Measurements from ENCODE around the gene NPY2R.

DNA sequence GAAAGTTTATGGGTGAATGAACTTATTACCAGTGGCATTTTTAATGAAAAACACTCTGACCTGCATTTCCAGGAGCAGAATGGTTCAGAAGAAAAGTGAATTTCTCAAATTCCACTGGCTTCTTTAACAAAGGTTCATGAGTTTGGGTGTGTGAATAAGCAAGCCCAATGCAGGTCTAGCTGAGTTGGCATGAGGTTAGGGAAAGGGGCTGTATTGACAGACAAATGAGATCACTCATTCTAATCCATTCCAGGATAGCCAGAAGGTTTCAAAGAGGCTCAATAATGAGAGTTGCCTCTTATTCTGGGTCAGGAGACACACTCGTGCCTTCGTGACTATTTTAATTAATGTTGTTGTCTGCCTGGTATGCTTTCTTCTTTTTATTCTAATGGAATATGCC lies 43.7 kb upstream of the NPY2R start:
- no peak for TF ChIP-seq POLR2AphosphoS5 (IDR thresholded peaks at IDR 0.05)
- TF ChIP-seq, protein P1, sequence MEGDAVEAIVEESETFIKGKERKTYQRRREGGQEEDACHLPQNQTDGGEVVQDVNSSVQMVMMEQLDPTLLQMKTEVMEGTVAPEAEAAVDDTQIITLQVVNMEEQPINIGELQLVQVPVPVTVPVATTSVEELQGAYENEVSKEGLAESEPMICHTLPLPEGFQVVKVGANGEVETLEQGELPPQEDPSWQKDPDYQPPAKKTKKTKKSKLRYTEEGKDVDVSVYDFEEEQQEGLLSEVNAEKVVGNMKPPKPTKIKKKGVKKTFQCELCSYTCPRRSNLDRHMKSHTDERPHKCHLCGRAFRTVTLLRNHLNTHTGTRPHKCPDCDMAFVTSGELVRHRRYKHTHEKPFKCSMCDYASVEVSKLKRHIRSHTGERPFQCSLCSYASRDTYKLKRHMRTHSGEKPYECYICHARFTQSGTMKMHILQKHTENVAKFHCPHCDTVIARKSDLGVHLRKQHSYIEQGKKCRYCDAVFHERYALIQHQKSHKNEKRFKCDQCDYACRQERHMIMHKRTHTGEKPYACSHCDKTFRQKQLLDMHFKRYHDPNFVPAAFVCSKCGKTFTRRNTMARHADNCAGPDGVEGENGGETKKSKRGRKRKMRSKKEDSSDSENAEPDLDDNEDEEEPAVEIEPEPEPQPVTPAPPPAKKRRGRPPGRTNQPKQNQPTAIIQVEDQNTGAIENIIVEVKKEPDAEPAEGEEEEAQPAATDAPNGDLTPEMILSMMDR (IDR thresholded peaks at IDR 0.05): no peak
- TF ChIP-seq EP300 (IDR thresholded peaks at IDR 0.05): no peak
- TF ChIP-seq POLR2A (IDR thresholded peaks at IDR 0.05): no peak
